CD4-positive, alpha-beta T cell (primary cell): ENCODE measurements around the gene CEP131. TPM values are rescaled to one million over a fixed set of nuclear protein-coding genes. Genes with fewer than 3 reads are reported as not detected.

Experiments used
- ATAC-seq: fragments of 200-7000 bp; cut with Tn5 transposase; one replicate; pipeline ENCODE4 v1.10.0; 2022; ENCODE audit warnings: mild to moderate bottlenecking; ENCODE audit not compliant: poor library complexity
- CTCF ChIA-PET: fragments of 350-600 bp; sonication (Branson Sonifier 250); formaldehyde crosslinking; loops from one replicate; lab custom pipeline; 2021; ENCODE audit warnings: antibody characterized with exemption, inconsistent platforms; lab: Charles Lee
- POLR2A ChIA-PET: fragments of 350-600 bp; sonication (Branson Sonifier 250); formaldehyde crosslinking; loops from one replicate; lab custom pipeline; 2021; ENCODE audit warnings: antibody characterized with exemption, inconsistent platforms; lab: Charles Lee
- DNase-seq, 14 experiments: peaks; one replicate each; pipeline ENCODE4 v3.0.0-alpha.2; 2013 to 2020; ENCODE audit warnings: mixed read lengths in 2 of 14
- H3K27ac ChIP-seq, 2 donors: one replicate each; pipeline versions ENCODE4 v1.5.1 to v1.7.0; 2013; ENCODE audit warnings: low read length in 2 of 2, low read depth in 1 of 2, mild to moderate bottlenecking in 1 of 2
- H3K27me3 ChIP-seq, 2 experiments: 1 replicate in 1 of 2; 2 replicates in 1 of 2; pipeline versions ENCODE4 v1.6.1 to v1.7.0; 2013; ENCODE audit warnings: low read length in 2 of 2, control low read depth in 1 of 2, mild to moderate bottlenecking in 1 of 2, moderate library complexity in 1 of 2; ENCODE audit not compliant: insufficient read depth in 2 of 2, control insufficient read depth in 1 of 2
- H3K36me3 ChIP-seq: one replicate; pipeline ENCODE4 v1.6.1; 2013; ENCODE audit warnings: low read length, control low read depth; ENCODE audit not compliant: insufficient read depth
- H3K4me1 ChIP-seq: one replicate; pipeline ENCODE4 v1.6.1; 2013; ENCODE audit warnings: low read length, control low read depth; ENCODE audit not compliant: insufficient read depth
- H3K4me3 ChIP-seq: one replicate; pipeline ENCODE4 v1.5.1; 2013; ENCODE audit warnings: mild to moderate bottlenecking, low read length, moderate library complexity
- H3K9me3 ChIP-seq, 2 experiments: 1 replicate in 1 of 2; 2 replicates in 1 of 2; pipeline versions ENCODE4 v1.6.1 to v1.7.0; 2013; ENCODE audit warnings: low read length in 2 of 2, mild to moderate bottlenecking in 2 of 2, control low read depth in 1 of 2, moderate library complexity in 1 of 2; ENCODE audit not compliant: control insufficient read depth in 1 of 2, insufficient read depth in 1 of 2
- H3K27ac Mint-ChIP-seq: one replicate; pipeline ENCODE4 v1.8.0; 2020; ENCODE audit warnings: mixed read lengths
- H3K27me3 Mint-ChIP-seq: one replicate; pipeline ENCODE4 v1.8.0; 2021; ENCODE audit warnings: mixed read lengths
- H3K36me3 Mint-ChIP-seq: one replicate; pipeline ENCODE4 v1.8.0; 2021; ENCODE audit warnings: low read depth, mixed read lengths
- H3K4me1 Mint-ChIP-seq: one replicate; pipeline ENCODE4 v1.8.0; 2021; ENCODE audit warnings: low read depth, mixed read lengths
- H3K4me3 Mint-ChIP-seq: one replicate; pipeline ENCODE4 v1.8.0; 2020; ENCODE audit warnings: mild to moderate bottlenecking, mixed read lengths
- H3K9me3 Mint-ChIP-seq: one replicate; pipeline ENCODE4 v1.8.0; 2020; ENCODE audit warnings: mixed read lengths
- CTCF ChIP-seq: fragments of 200-600 bp; IDR thresholded peaks from one replicate; pipeline ENCODE4 v1.8.0; 2022; ENCODE audit warnings: antibody characterized with exemption, mild to moderate bottlenecking
- intact Hi-C, 2 experiments: fragments of 100-400 bp; cut with DNase I in 1 of 2; cut with micrococcal nuclease in 1 of 2; formaldehyde crosslinking; loops; one replicate each; pipeline versions ENCODE4 v1.15.1 to v1.9.0; 2023 to 2025; cut with DNase I, micrococcal nuclease
- total RNA-seq, 174 experiments: library from RNA in 2 of 174; stranded (reverse) in 2 of 174; gene quantifications; one replicate each; pipeline ENCODE4 v1.2.3 and lab custom pipeline; 2021 to 2026

The CEP131 gene
- total RNA-seq, 2 experiments from 2014 or later, result 11.2 to 12.3 TPM

GRCh38 chr17:81203136-81203535, 19.6 kb downstream of the CEP131 start:
- POLR2A ChIA-PET, result no interaction called here
- no peak for ATAC-seq
- Histone ChIP-seq H3K27me3 (no peaks in the 10 kb centered on the region), H3K27ac (no peak overlapping the region), H3K9me3 (no peaks in the 10 kb centered on the region), H3K36me3 (peaks cover 2% of the 10 kb centered on the region), H3K4me1 (no peaks in the 10 kb centered on the region), H3K4me3 (no peak overlapping the region)
- Mint-ChIP-seq H3K27ac (no peak overlapping the region), H3K36me3 (no peaks in the 10 kb centered on the region), H3K4me1 (no peaks in the 10 kb centered on the region), H3K27me3 (no peaks in the 10 kb centered on the region), H3K4me3 (no peak overlapping the region), H3K9me3 (no peaks in the 10 kb centered on the region)
- no peak for DNase-seq
- no peak for TF ChIP-seq CTCF
- CTCF ChIA-PET, result no interaction called here
- intact Hi-C loops, result no loop called here

- Histone ChIP-seq H3K9me3 (no peaks in the 10 kb centered on the region), H3K4me1 (no peaks in the 10 kb centered on the region), H3K27me3 (no peaks in the 10 kb centered on the region), H3K36me3 (peaks cover 2% of the 10 kb centered on the region), H3K4me3 (no peak overlapping the region), H3K27ac (no peak overlapping the region)
- Mint-ChIP-seq H3K9me3 (no peaks in the 10 kb centered on the region), H3K4me1 (no peaks in the 10 kb centered on the region), H3K4me3 (no peak overlapping the region), H3K36me3 (no peaks in the 10 kb centered on the region), H3K27ac (no peak overlapping the region), H3K27me3 (no peaks in the 10 kb centered on the region)
- POLR2A ChIA-PET, result no interaction called here
- intact Hi-C loops, result no loop called here
- no peak for DNase-seq
- CTCF ChIA-PET, result no interaction called here
- no peak for TF ChIP-seq CTCF
- no peak for ATAC-seq
Observed at GRCh38 chr17:81202318-81202717, 20.4 kb downstream of the CEP131 start.

- Mint-ChIP-seq H3K27ac (no peak overlapping the region), H3K4me3 (no peak overlapping the region), H3K27me3 (no peaks in the 10 kb centered on the region), H3K36me3 (no peaks in the 10 kb centered on the region), H3K9me3 (no peaks in the 10 kb centered on the region), H3K4me1 (no peaks in the 10 kb centered on the region)
- intact Hi-C loops, result no loop called here
- no peaks in the 10 kb centered on the region for H3K27me3 ChIP-seq
- no peak for TF ChIP-seq CTCF
- H3K36me3 ChIP-seq, result peaks cover 2% of the 10 kb centered on the region
- H3K4me1 ChIP-seq, result no peaks in the 10 kb centered on the region
- POLR2A ChIA-PET, result no interaction called here
- H3K9me3 ChIP-seq, result no peaks in the 10 kb centered on the region
- ATAC-seq, result peak; percentile 58
- H3K27ac ChIP-seq, result no peak overlapping the region
- no peak overlapping the region for H3K4me3 ChIP-seq
- DNase-seq, result peak in 3 of 14 experiments; percentile 21 to 56 (median 55)
- CTCF ChIA-PET, result no interaction called here
Observed at GRCh38 chr17:81200695-81201580, 21.8 kb downstream of the CEP131 start.
